PC-3 (cell line): ENCODE measurements around the gene SMTNL1. TPM values are rescaled to one million over a fixed set of nuclear protein-coding genes. Genes with fewer than 3 reads are reported as not detected.

Experiments used
- ATAC-seq: fragments of 200-7000 bp; cut with Tn5 transposase; 2 replicates; pipeline ENCODE4 v1.9.1; 2020; ENCODE audit warnings: mild to moderate bottlenecking, moderate library complexity
- BruUV-seq: library from RNA; stranded (reverse); fragments of 400-500 nt; replicated peaks from 2 replicates; lab custom pipeline; 2021; lab: Mats Ljungman, UMichigan
- CTCF ChIA-PET: fragments of 300-600 bp; sonication (Branson Sonifier 250); formaldehyde crosslinking; loops from one replicate; lab custom pipeline; 2022; ENCODE audit warnings: antibody characterized with exemption; lab: Charles Lee
- POLR2A ChIA-PET: fragments of 300-600 bp; sonication (Branson Sonifier 250); formaldehyde crosslinking; loops from one replicate; lab custom pipeline; 2022; ENCODE audit warnings: antibody characterized with exemption; ENCODE audit not compliant: unreplicated experiment; lab: Charles Lee
- DNase-seq: peaks from one replicate; pipeline ENCODE4 v3.0.0-alpha.2; 2015
- H2AFZ ChIP-seq: fragments of 300-600 bp; sonication (generic); 2 replicates; pipeline ENCODE4 v1.6.0; 2016; ENCODE audit warnings: antibody characterized with exemption, low read length
- H3F3A ChIP-seq: fragments of 300-600 bp; sonication (generic); one replicate; pipeline ENCODE4 v1.6.0; 2017; ENCODE audit warnings: antibody characterized with exemption, low read length, control low read depth, mild to moderate bottlenecking; ENCODE audit not compliant: unreplicated experiment
- H3K27ac ChIP-seq: fragments of 300-600 bp; sonication (generic); 2 replicates; pipeline ENCODE4 v1.5.1; 2016; ENCODE audit warnings: mild to moderate bottlenecking, low read length
- H3K27me3 ChIP-seq: fragments of 300-600 bp; sonication (generic); 2 replicates; pipeline ENCODE4 v1.6.1; 2016; ENCODE audit warnings: low read length, mixed read lengths
- H3K36me3 ChIP-seq: fragments of 300-600 bp; sonication (generic); 2 replicates; pipeline ENCODE4 v1.6.1; 2016; ENCODE audit warnings: low read depth, mixed run types, low read length, mixed read lengths
- H3K4me1 ChIP-seq: fragments of 300-600 bp; sonication (generic); 2 replicates; pipeline ENCODE4 v1.5.1; 2016; ENCODE audit warnings: low read length; ENCODE audit not compliant: insufficient read depth
- H3K4me2 ChIP-seq: fragments of 300-600 bp; sonication (generic); 2 replicates; pipeline ENCODE4 v1.6.0; 2016; ENCODE audit warnings: low read length
- H3K4me3 ChIP-seq: fragments of 300-600 bp; sonication (generic); 2 replicates; pipeline ENCODE4 v1.5.1; 2016; ENCODE audit warnings: mild to moderate bottlenecking, low read length, mixed read lengths
- H3K79me2 ChIP-seq: fragments of 300-600 bp; sonication (generic); 2 replicates; pipeline ENCODE4 v1.6.1; 2017; ENCODE audit warnings: low read length, mixed read lengths
- H3K9ac ChIP-seq: fragments of 300-600 bp; sonication (generic); 2 replicates; pipeline ENCODE4 v1.6.0; 2016; ENCODE audit warnings: mild to moderate bottlenecking, low read length
- H3K9me2 ChIP-seq: fragments of 300-600 bp; sonication (generic); replicated peaks from 2 replicates; pipeline ENCODE4 v1.6.1; 2016; ENCODE audit warnings: mixed run types, low read length, mixed read lengths
- H3K9me3 ChIP-seq: fragments of 300-600 bp; sonication (generic); 2 replicates; pipeline ENCODE4 v1.6.1; 2016; ENCODE audit warnings: low read length, mixed read lengths
- H4K20me1 ChIP-seq: fragments of 300-600 bp; sonication (generic); 2 replicates; pipeline ENCODE4 v1.6.1; 2016; ENCODE audit warnings: low read length, mixed read lengths
- EZH2 ChIP-seq: fragments of 300-600 bp; sonication (generic); IDR thresholded peaks from one replicate; pipeline ENCODE4 v1.6.1; 2017; ENCODE audit warnings: antibody characterized with exemption, mild to moderate bottlenecking, low read length; ENCODE audit not compliant: unreplicated experiment
- EZH2phosphoT487 ChIP-seq: fragments of 300-600 bp; sonication (generic); IDR thresholded peaks from 2 replicates; pipeline ENCODE4 v1.6.1; 2018; ENCODE audit warnings: mild to moderate bottlenecking, antibody characterized with exemption, low read length, borderline replicate concordance
- intact Hi-C: fragments of 100-400 bp; cut with micrococcal nuclease; formaldehyde crosslinking; loops from 2 replicates; pipeline ENCODE4 v1.9.0; 2023
- total RNA-seq: library from RNA; depleted of rRNA; stranded (reverse); fragments of >200 nt; gene quantifications from 2 replicates; pipeline ENCODE4 v1.2.3, GENCODE V29; 2014
- TF ChIP-seq, protein P1 (sequence below): fragments of 300-600 bp; sonication (generic); conservative IDR thresholded peaks from 2 replicates; pipeline ENCODE4 v1.5.1; 2017; ENCODE audit warnings: antibody characterized with exemption, low read depth, mild to moderate bottlenecking, low read length

The SMTNL1 gene
- total RNA-seq, 1 experiment from 2014 or later, result not detected

DNA sequence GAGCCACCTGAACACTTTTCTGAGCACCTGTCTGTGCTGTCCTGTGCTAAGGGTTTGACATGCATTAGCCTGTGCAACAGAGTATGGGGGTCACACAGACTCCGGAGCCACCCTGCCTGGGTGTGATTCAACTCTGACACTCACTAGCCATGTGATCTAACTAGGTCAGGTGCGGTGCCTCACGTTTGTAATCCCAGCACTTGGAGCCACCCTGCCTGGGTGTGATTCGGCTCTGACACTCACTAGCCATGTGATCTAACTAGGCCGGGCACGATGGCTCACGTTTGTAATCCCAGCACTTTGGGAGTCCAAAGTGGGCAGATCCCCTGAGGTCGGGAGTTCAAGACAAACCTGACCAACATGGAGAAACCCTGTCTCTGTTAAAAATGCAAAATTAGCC is 18.6 kb downstream of the SMTNL1 start:
- Histone ChIP-seq H3K79me2 (no peaks in the 10 kb centered on the region), H3K4me2 (no peak overlapping the region), H3K4me1 (peaks cover 6% of the 10 kb centered on the region; the same call in 1 of the 2 replicates), H3K36me3 (no peaks in the 10 kb centered on the region), H2AFZ (no peak overlapping the region), H3K27ac (no peak overlapping the region), H3K4me3 (no peak overlapping the region), H3F3A (no peaks in the 10 kb centered on the region), H3K9me2 (no peaks in the 10 kb centered on the region), H3K9me3 (no peaks in the 10 kb centered on the region), H3K9ac (no peak overlapping the region), H4K20me1 (no peaks in the 10 kb centered on the region), H3K27me3 (no peaks in the 10 kb centered on the region)
- BruUV-seq, result no TSS peak
- CTCF ChIA-PET, result no interaction called here
- ATAC-seq (peak; percentile 29), DNase-seq (peak; percentile 19)
- POLR2A ChIA-PET, result no interaction called here
- TF ChIP-seq EZH2 (no peak), EZH2phosphoT487 (no peak)
- TF ChIP-seq, protein P1, sequence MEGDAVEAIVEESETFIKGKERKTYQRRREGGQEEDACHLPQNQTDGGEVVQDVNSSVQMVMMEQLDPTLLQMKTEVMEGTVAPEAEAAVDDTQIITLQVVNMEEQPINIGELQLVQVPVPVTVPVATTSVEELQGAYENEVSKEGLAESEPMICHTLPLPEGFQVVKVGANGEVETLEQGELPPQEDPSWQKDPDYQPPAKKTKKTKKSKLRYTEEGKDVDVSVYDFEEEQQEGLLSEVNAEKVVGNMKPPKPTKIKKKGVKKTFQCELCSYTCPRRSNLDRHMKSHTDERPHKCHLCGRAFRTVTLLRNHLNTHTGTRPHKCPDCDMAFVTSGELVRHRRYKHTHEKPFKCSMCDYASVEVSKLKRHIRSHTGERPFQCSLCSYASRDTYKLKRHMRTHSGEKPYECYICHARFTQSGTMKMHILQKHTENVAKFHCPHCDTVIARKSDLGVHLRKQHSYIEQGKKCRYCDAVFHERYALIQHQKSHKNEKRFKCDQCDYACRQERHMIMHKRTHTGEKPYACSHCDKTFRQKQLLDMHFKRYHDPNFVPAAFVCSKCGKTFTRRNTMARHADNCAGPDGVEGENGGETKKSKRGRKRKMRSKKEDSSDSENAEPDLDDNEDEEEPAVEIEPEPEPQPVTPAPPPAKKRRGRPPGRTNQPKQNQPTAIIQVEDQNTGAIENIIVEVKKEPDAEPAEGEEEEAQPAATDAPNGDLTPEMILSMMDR, result no peak
- intact Hi-C loops, result no loop called here

- DNase-seq (peak; percentile 68), ATAC-seq (no peak)
- Histone ChIP-seq H3F3A (no peaks in the 10 kb centered on the region), H3K9ac (no peak overlapping the region), H3K27me3 (no peaks in the 10 kb centered on the region), H3K4me3 (no peak overlapping the region), H3K36me3 (no peaks in the 10 kb centered on the region), H2AFZ (no peak overlapping the region), H3K9me3 (no peaks in the 10 kb centered on the region), H3K4me2 (no peak overlapping the region), H3K79me2 (no peaks in the 10 kb centered on the region), H3K4me1 (peaks cover 6% of the 10 kb centered on the region; the same call in 1 of the 2 replicates), H3K27ac (no peak overlapping the region), H3K9me2 (no peaks in the 10 kb centered on the region), H4K20me1 (no peaks in the 10 kb centered on the region)
- intact Hi-C loops, result no loop called here
- TF ChIP-seq, protein P1, result no peak
- TF ChIP-seq EZH2 (no peak), EZH2phosphoT487 (no peak)
- ChIA-PET POLR2A (no interaction called here), CTCF (no interaction called here)
- BruUV-seq, result no TSS peak
Measured at GRCh38 chr11:57560146-57560545, 22.8 kb downstream of the SMTNL1 start.

DNA sequence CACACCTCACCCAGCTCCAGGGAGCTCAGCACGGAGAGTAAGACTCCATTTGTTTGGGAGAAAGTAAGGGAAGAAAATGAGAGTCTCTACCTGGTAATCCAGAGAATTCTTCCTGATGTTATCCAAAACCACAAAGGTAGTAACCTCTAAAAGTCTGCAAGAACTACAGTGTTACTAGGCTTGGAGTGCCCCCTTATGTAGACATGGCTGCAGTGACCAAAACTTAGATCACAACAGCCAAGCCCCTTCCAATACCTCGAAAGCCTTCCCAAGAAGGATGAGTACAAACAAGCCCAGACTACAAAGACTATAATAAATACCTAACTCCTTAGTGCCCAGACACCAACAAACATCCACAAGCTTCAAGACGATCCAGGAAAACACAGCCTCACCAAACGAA is 25.2 kb downstream of the SMTNL1 start:
- Histone ChIP-seq H3K9me2 (no peaks in the 10 kb centered on the region), H3K4me1 (peaks cover 18% of the 10 kb centered on the region), H3K79me2 (no peaks in the 10 kb centered on the region), H3K27me3 (no peaks in the 10 kb centered on the region), H3K9ac (no peak overlapping the region), H2AFZ (no peak overlapping the region), H3K4me3 (no peak overlapping the region), H3K9me3 (no peaks in the 10 kb centered on the region), H3K36me3 (no peaks in the 10 kb centered on the region), H3F3A (no peaks in the 10 kb centered on the region), H4K20me1 (no peaks in the 10 kb centered on the region), H3K27ac (no peak overlapping the region), H3K4me2 (no peak overlapping the region)
- POLR2A ChIA-PET, result interaction anchor here (0.7 kb wide), 1 partner anchor 47 kb away, joined by 3 read pairs; no protein-coding TSS in a partner anchor
- ATAC-seq (no peak), DNase-seq (peak; percentile 36)
- CTCF ChIA-PET, result no interaction called here
- TF ChIP-seq EZH2phosphoT487, result no peak
- TF ChIP-seq, protein P1, result peak; percentile 37; the same call in 1 of the 2 replicates
- TF ChIP-seq EZH2, result no peak
- BruUV-seq, result no TSS peak
- intact Hi-C loops, result no loop called here
